Esophagus squamous epithelium (tissue), 5 donors: Measurements from ENCODE around the gene ALDH2. TPM values are rescaled to one million over a fixed set of nuclear protein-coding genes. Genes with fewer than 3 reads are reported as not detected.

Experiments
- DNase-seq: peaks from one replicate; lab custom pipeline; 2025; lab: John Stamatoyannopoulos, UW
- H3K27ac ChIP-seq, 4 donors: fragments of 200-600 bp; sonication (generic); one replicate each; pipeline ENCODE4 v1.5.1; 2016 to 2019; ENCODE audit warnings: mild to moderate bottlenecking in 1 of 4
- H3K27me3 ChIP-seq, 4 donors: fragments of 200-600 bp; sonication (generic); 1 replicate in 3 of 4; 2 replicates in 1 of 4; pipeline versions ENCODE4 v1.5.1 to v1.6.0; 2017 to 2021; ENCODE audit warnings: antibody characterized with exemption in 1 of 4
- H3K36me3 ChIP-seq, 3 donors: fragments of 200-600 bp; sonication (generic); one replicate each; pipeline ENCODE4 v1.5.1; 2016 to 2019
- H3K4me1 ChIP-seq, 3 donors: fragments of 200-600 bp; sonication (generic); one replicate each; pipeline ENCODE4 v1.5.1; 2017 to 2019
- H3K4me3 ChIP-seq, 4 donors: fragments of 200-600 bp; sonication (generic); 1 replicate in 3 of 4; 2 replicates in 1 of 4; pipeline ENCODE4 v1.5.1; 2016 to 2019; ENCODE audit warnings: mild to moderate bottlenecking in 2 of 4, moderate library complexity in 1 of 4
- H3K9me3 ChIP-seq, 3 donors: fragments of 200-600 bp; sonication (generic); one replicate each; pipeline ENCODE4 v1.5.1; 2016 to 2019
- CTCF ChIP-seq, 6 experiments: fragments of 450-650 bp in 4 of 6; fragments of 200-600 bp in 2 of 6; sonication (generic) in 2 of 6; IDR thresholded peaks; one replicate each; pipeline ENCODE4 v1.5.1; 2016 to 2019; ENCODE audit warnings: antibody characterized with exemption in 6 of 6, mild to moderate bottlenecking in 4 of 6, moderate library complexity in 4 of 6
- POLR2A ChIP-seq, 4 donors: fragments of 450-650 bp; IDR thresholded peaks; one replicate each; pipeline ENCODE4 v1.6.1; 2017; ENCODE audit warnings: antibody characterized with exemption in 4 of 4, mild to moderate bottlenecking in 4 of 4, moderate library complexity in 3 of 4
- WGBS, 2 donors: methylation state at CpG; one replicate each; pipeline ENCODE4 v1.1.5; 2018; 5-methylcytosine and 5-hydroxymethylcytosine counted together
- intact Hi-C: fragments of 100-400 bp; cut with DNase I; formaldehyde crosslinking; loops from one replicate; pipeline ENCODE4 v1.15.0; 2022
- total RNA-seq, 4 donors: library from RNA; depleted of rRNA; stranded (reverse); fragments of >200 nt; gene quantifications; one replicate each; pipeline ENCODE4 v1.1.0, GENCODE V29; 2016
- donor health status: DM: yes; HTN: yes; CAD: no.

ALDH2 gene
- total RNA-seq, 4 donors from 2014 or later = 71.8 to 169 (median 104) TPM

- H3K4me3 ChIP-seq = peak overlapping the region; percentile 80 to 93 (median 84)
- no peaks in the 10 kb centered on the region for H3K27me3 ChIP-seq
- WGBS, 2 donors = 0% methylated on average over 13 of the region's 13 CpGs
- peaks cover 0 to 29% (median 0%) of the 10 kb centered on the region in 3 donors for H3K36me3 ChIP-seq
- intact Hi-C loops = no loop called here
- H3K9me3 ChIP-seq = no peaks in the 10 kb centered on the region
- TF ChIP-seq POLR2A (IDR thresholded peaks at IDR 0.05) (no peak), CTCF (IDR thresholded peaks at IDR 0.05) (no peak)
- H3K27ac ChIP-seq = peak overlapping the region; percentile 91 to 98 (median 96)
- H3K4me1 ChIP-seq = peaks cover 24 to 53% (median 30%) of the 10 kb centered on the region in 3 donors
- DNase-seq = no peak
Observed at GRCh38 chr12:111841236-111841749, 74.6 kb downstream of the ALDH2 start.

GRCh38 chr12:111841750-111842555 lies 75.2 kb downstream of the ALDH2 start, which contains the start of gene MAPKAPK5:
Gene MAPKAPK5, plus strand, starts transcription at chr12:111842228. Its CDS starts 506 bp downstream, at chr12:111842734.
- TF ChIP-seq POLR2A (IDR thresholded peaks at IDR 0.05) = peak in 3 of 4 donors; percentile 44 to 66 (median 65)
- peak in 1 of 6 experiments; percentile 52 for TF ChIP-seq CTCF (IDR thresholded peaks at IDR 0.05)
- Histone ChIP-seq H3K4me1 (peaks cover 24 to 53% (median 30%) of the 10 kb centered on the region in 3 donors), H3K9me3 (no peaks in the 10 kb centered on the region), H3K27me3 (no peaks in the 10 kb centered on the region), H3K4me3 (peak within 1 kb of the TSS; percentile 80 to 93 (median 84)), H3K36me3 (peaks cover 0 to 29% (median 0%) of the 10 kb centered on the region in 3 donors), H3K27ac (peak within 1 kb of the TSS; percentile 91 to 98 (median 96))
- 0% methylated on average over 4 to 9 of the region's 84 CpGs for WGBS, 2 donors
- intact Hi-C loops = no loop called here
- peak; percentile 58 for DNase-seq

GRCh38 chr12:111842556-111843396 lies 76.0 kb downstream of the ALDH2 start:
- H3K27me3 ChIP-seq = no peaks in the 10 kb centered on the region

GRCh38 chr12:111846016-111846415 lies 79.3 kb downstream of the ALDH2 start:
- peaks cover 0 to 8% (median 0%) of the 10 kb centered on the region in 3 donors for H3K9me3 ChIP-seq
- no peak for TF ChIP-seq POLR2A (IDR thresholded peaks at IDR 0.05)
- TF ChIP-seq CTCF (IDR thresholded peaks at IDR 0.05) = no peak
- peaks cover 0 to 26% (median 0%) of the 10 kb centered on the region in 3 donors for H3K36me3 ChIP-seq
- no peak overlapping the region for H3K4me3 ChIP-seq
- intact Hi-C loops = no loop called here
- H3K27ac ChIP-seq = no peak overlapping the region
- H3K4me1 ChIP-seq = peaks cover 15 to 39% (median 20%) of the 10 kb centered on the region in 3 donors
- H3K27me3 ChIP-seq = no peaks in the 10 kb centered on the region
- DNase-seq = no peak
- WGBS, 2 donors = 80 to 89% methylated on average over 2 of the region's 2 CpGs

More at GRCh38 chr12:111842556-111843396, 76.0 kb downstream of the ALDH2 start:
- peaks cover 0 to 29% (median 0%) of the 10 kb centered on the region in 3 donors for H3K36me3 ChIP-seq
- 7 to 9% methylated on average over 10 of the region's 44 CpGs for WGBS, 2 donors
- H3K27ac ChIP-seq = peak overlapping the region; percentile 91 to 98 (median 96)
- TF ChIP-seq CTCF (IDR thresholded peaks at IDR 0.05) (no peak), POLR2A (IDR thresholded peaks at IDR 0.05) (no peak)
- H3K9me3 ChIP-seq = no peaks in the 10 kb centered on the region
- H3K4me1 ChIP-seq = peaks cover 24 to 53% (median 30%) of the 10 kb centered on the region in 3 donors
- DNase-seq = no peak
- peak overlapping the region; percentile 80 to 93 (median 84) for H3K4me3 ChIP-seq
- intact Hi-C loops = no loop called here
